Measurements from ENCODE around the gene MRFAP1L1.

The MRFAP1L1 gene

DNA sequence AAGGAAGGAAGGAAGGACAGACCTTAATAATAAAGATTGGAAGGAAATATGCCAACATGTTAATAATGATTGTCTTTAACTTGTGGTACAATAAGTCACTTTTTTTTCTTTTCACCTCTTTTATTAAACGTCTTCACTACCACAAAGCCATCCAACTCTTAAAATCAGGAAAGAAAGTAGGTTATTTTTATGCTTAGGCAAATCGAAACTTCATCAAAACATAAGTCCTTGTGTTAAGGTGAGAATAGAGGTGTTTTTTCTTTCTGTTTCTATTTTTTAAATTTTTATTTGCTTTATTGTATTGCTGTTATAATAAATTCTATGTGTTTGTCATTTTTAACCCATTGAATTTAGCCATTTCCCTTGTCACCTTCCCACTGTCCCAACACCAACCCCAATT, 32.8 kb upstream of the MRFAP1L1 start:
- H3K27ac ChIP-seq (ENCODE audit: extremely low read depth, low read depth, low read length), result no peak overlapping the region
- H3K4me3 ChIP-seq (ENCODE audit: low read depth, low read length), result no peak overlapping the region
- ChIA-PET CTCF (interaction anchor here (0.7 kb wide), 1 partner anchor 299 kb away, joined by 5 read pairs; no protein-coding TSS in a partner anchor), POLR2A (no interaction called here)
- H3K36me3 ChIP-seq (ENCODE audit: control insufficient read depth in 2 of 2, insufficient read depth in 1 of 2, low read length in 2 of 2), result no peaks in the 10 kb centered on the region
- no peak for TF ChIP-seq ZNF610 (tag by site-specific recombination; IDR thresholded peaks at IDR 0.05; ENCODE audit: borderline replicate concordance)
- TF ChIP-seq ZNF140 (tag by site-specific recombination; IDR thresholded peaks at IDR 0.05), result no peak
- no peak for TF ChIP-seq ZXDB (tag by site-specific recombination; IDR thresholded peaks at IDR 0.05)
- TF ChIP-seq, protein P1, sequence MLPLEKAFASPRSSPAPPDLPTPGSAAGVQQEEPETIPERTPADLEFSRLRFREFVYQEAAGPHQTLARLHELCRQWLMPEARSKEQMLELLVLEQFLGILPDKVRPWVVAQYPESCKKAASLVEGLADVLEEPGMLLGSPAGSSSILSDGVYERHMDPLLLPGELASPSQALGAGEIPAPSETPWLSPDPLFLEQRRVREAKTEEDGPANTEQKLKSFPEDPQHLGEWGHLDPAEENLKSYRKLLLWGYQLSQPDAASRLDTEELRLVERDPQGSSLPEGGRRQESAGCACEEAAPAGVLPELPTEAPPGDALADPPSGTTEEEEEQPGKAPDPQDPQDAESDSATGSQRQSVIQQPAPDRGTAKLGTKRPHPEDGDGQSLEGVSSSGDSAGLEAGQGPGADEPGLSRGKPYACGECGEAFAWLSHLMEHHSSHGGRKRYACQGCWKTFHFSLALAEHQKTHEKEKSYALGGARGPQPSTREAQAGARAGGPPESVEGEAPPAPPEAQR (tag by site-specific recombination; IDR thresholded peaks at IDR 0.05), result no peak
- no peak for TF ChIP-seq ZNF449 (tag by site-specific recombination; IDR thresholded peaks at IDR 0.05)
- TF ChIP-seq ZNF423 (tag by site-specific recombination; IDR thresholded peaks at IDR 0.05), result no peak
- no peak for TF ChIP-seq ZNF426 (tag by site-specific recombination; IDR thresholded peaks at IDR 0.05)
- TF ChIP-seq ZNF580 (tag by site-specific recombination; IDR thresholded peaks at IDR 0.05), result no peak
- TF ChIP-seq, protein P2, sequence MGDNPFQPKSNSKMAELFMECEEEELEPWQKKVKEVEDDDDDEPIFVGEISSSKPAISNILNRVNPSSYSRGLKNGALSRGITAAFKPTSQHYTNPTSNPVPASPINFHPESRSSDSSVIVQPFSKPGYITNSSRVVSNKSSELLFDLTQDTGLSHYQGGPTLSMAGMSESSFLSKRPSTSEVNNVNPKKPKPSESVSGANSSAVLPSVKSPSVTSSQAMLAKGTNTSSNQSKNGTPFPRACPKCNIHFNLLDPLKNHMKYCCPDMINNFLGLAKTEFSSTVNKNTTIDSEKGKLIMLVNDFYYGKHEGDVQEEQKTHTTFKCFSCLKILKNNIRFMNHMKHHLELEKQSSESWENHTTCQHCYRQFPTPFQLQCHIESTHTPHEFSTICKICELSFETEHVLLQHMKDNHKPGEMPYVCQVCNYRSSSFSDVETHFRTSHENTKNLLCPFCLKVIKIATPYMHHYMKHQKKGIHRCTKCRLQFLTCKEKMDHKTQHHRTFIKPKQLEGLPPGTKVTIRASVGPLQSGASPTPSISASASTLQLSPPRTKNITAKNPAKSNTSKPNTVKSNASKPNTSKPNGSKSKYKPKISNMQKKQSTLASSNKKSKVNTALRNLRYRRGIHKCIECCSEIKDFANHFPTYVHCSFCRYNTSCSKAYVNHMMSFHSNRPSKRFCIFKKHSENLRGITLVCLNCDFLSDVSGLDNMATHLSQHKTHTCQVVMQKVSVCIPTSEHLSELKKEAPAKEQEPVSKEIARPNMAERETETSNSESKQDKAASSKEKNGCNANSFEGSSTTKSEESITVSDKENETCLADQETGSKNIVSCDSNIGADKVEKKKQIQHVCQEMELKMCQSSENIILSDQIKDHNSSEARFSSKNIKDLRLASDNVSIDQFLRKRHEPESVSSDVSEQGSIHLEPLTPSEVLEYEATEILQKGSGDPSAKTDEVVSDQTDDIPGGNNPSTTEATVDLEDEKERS (tag by site-specific recombination; IDR thresholded peaks at IDR 0.05), result no peak
- no peak for TF ChIP-seq ZNF830 (tag by site-specific recombination; IDR thresholded peaks at IDR 0.05; ENCODE audit: low read depth)
- no peak for TF ChIP-seq ZBTB26 (tag by site-specific recombination; optimal IDR thresholded peaks at IDR 0.05)
- no peak for TF ChIP-seq ZNF239 (tag by site-specific recombination; IDR thresholded peaks at IDR 0.05)
- TF ChIP-seq, protein P3, sequence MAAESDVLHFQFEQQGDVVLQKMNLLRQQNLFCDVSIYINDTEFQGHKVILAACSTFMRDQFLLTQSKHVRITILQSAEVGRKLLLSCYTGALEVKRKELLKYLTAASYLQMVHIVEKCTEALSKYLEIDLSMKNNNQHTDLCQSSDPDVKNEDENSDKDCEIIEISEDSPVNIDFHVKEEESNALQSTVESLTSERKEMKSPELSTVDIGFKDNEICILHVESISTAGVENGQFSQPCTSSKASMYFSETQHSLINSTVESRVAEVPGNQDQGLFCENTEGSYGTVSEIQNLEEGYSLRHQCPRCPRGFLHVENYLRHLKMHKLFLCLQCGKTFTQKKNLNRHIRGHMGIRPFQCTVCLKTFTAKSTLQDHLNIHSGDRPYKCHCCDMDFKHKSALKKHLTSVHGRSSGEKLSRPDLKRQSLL (tag by site-specific recombination; IDR thresholded peaks at IDR 0.05), result no peak
- H3K4me1 ChIP-seq (ENCODE audit: control insufficient read depth, insufficient read depth, low read length), result no peaks in the 10 kb centered on the region
- H3K9me3 ChIP-seq (ENCODE audit: control insufficient read depth, insufficient read depth, low read depth, low read length), result no peaks in the 10 kb centered on the region

DNA sequence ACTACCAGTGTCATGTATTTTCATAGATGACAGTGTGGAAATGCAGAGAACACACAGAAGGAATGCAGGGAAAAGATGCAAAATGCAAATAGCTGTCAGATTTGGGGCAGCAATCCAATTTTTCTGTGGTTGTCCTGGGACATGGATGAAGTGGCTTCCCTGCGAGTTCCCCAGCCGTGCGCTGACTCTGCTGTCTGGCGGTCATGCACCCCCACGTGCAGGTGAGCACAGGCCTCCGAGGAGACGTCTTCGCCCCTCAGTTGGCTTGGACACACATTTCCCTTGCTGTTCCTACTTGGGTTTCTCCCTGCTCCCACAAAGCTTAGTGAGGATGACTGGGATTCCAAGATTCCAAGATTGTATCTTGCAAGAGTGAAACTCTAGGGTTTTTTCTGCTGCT, 30.7 kb upstream of the MRFAP1L1 start:
- CTCF ChIA-PET, result no interaction called here
- no peak for TF ChIP-seq ZXDB (tag by site-specific recombination; IDR thresholded peaks at IDR 0.05)
- TF ChIP-seq ZNF561 (tag by site-specific recombination; IDR thresholded peaks at IDR 0.05; ENCODE audit: borderline replicate concordance), result no peak
- TF ChIP-seq, protein P4, sequence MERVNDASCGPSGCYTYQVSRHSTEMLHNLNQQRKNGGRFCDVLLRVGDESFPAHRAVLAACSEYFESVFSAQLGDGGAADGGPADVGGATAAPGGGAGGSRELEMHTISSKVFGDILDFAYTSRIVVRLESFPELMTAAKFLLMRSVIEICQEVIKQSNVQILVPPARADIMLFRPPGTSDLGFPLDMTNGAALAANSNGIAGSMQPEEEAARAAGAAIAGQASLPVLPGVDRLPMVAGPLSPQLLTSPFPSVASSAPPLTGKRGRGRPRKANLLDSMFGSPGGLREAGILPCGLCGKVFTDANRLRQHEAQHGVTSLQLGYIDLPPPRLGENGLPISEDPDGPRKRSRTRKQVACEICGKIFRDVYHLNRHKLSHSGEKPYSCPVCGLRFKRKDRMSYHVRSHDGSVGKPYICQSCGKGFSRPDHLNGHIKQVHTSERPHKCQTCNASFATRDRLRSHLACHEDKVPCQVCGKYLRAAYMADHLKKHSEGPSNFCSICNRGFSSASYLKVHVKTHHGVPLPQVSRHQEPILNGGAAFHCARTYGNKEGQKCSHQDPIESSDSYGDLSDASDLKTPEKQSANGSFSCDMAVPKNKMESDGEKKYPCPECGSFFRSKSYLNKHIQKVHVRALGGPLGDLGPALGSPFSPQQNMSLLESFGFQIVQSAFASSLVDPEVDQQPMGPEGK (tag by site-specific recombination; IDR thresholded peaks at IDR 0.05), result no peak
- no peak for TF ChIP-seq ZNF548 (tag by site-specific recombination; IDR thresholded peaks at IDR 0.05)
- TF ChIP-seq BCL11A (tag by site-specific recombination; IDR thresholded peaks at IDR 0.05; ENCODE audit: low read depth), result no peak
- no peak for TF ChIP-seq ZNF19 (tag by site-specific recombination; IDR thresholded peaks at IDR 0.05; ENCODE audit: low read depth)

More for the DNA sequence above, 30.7 kb upstream of the MRFAP1L1 start:
- POLR2A ChIA-PET, result no interaction called here
- Histone ChIP-seq H3K36me3 (ENCODE audit: control insufficient read depth in 2 of 2, insufficient read depth in 1 of 2, low read length in 2 of 2) (no peaks in the 10 kb centered on the region), H3K27ac (ENCODE audit: extremely low read depth, low read depth, low read length) (no peak overlapping the region), H3K4me1 (ENCODE audit: control insufficient read depth, insufficient read depth, low read length) (no peaks in the 10 kb centered on the region), H3K4me3 (ENCODE audit: low read depth, low read length) (no peak overlapping the region), H3K9me3 (ENCODE audit: control insufficient read depth, insufficient read depth, low read depth, low read length) (no peaks in the 10 kb centered on the region)

Data from HEK293 (cell line).